AG04450 (cell line): ENCODE data around the gene KCND3. TPM values are rescaled to one million over a fixed set of nuclear protein-coding genes. Genes with fewer than 3 reads are reported as not detected.

Experiments
- CTCF ChIA-PET: fragments of 300-600, 350-600 bp; formaldehyde crosslinking; extraction: SDS; loops from one replicate; lab custom pipeline; 2022; ENCODE audit warnings: antibody characterized with exemption, inconsistent platforms; lab: Charles Lee
- POLR2A ChIA-PET: fragments of 350-600 bp; formaldehyde crosslinking; extraction: SDS; loops from one replicate; lab custom pipeline; 2021; ENCODE audit warnings: antibody characterized with exemption, inconsistent platforms; lab: Yijun Ruan, JAX
- DNase-seq: peaks from one replicate; pipeline ENCODE4 v3.0.0-alpha.2; 2011; ENCODE audit warnings: low read depth, low spot score
- H3K27ac ChIP-seq: one replicate; pipeline ENCODE4 v1.5.1; 2012; ENCODE audit warnings: low read depth, low read length, control low read depth
- H3K27me3 ChIP-seq: one replicate; pipeline ENCODE4 v1.6.0; 2012; ENCODE audit warnings: low read length; ENCODE audit not compliant: control insufficient read depth, insufficient read depth
- H3K4me3 ChIP-seq: 2 replicates; pipeline ENCODE4 v1.5.1; 2011; ENCODE audit warnings: mild to moderate bottlenecking, low read depth, low read length, control low read depth
- H3K9me3 ChIP-seq: 2 replicates; pipeline ENCODE4 v1.5.1; 2012; ENCODE audit warnings: low read length; ENCODE audit not compliant: control insufficient read depth, insufficient read depth
- polyA plus RNA-seq: library from polyadenylated mRNA; depleted of rRNA; stranded (reverse); fragments of >200 nt; gene quantifications from 2 replicates; pipeline ENCODE4 v1.2.3, GENCODE V29; 2011
- TF ChIP-seq, protein P1 (sequence below): IDR thresholded peaks from 2 replicates; pipeline ENCODE4 v1.5.1; 2011; ENCODE audit warnings: low read depth, low read length, control low read depth, inconsistent platforms

KCND3 gene
- polyA plus RNA-seq, 1 experiment = 0.02 TPM

DNA sequence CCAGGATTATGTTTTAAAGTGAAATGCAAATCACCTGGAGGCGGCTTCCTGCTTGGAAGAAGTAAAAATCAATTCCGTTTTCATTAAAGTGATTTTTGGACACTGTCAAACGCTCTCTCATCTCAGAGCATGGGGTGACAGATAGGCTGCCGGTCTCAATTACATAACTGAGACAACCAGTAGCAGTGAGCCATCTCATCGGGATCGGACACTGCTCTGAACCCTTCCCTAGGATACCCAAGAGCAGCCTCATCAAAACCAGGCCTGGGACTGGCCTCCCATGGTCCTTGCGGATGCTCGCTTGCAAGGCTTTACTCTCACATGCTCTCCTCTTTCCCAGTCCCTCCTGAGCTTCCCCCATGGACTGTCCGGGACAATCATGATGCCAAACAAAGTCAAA lies 12.1 kb downstream of the KCND3 start:
- POLR2A ChIA-PET = no interaction called here
- Histone ChIP-seq H3K27ac (no peak overlapping the region), H3K9me3 (peaks cover 6% of the 10 kb centered on the region; the same call in 1 of the 2 replicates), H3K27me3 (no peaks in the 10 kb centered on the region), H3K4me3 (no peak overlapping the region)
- TF ChIP-seq, protein P1, sequence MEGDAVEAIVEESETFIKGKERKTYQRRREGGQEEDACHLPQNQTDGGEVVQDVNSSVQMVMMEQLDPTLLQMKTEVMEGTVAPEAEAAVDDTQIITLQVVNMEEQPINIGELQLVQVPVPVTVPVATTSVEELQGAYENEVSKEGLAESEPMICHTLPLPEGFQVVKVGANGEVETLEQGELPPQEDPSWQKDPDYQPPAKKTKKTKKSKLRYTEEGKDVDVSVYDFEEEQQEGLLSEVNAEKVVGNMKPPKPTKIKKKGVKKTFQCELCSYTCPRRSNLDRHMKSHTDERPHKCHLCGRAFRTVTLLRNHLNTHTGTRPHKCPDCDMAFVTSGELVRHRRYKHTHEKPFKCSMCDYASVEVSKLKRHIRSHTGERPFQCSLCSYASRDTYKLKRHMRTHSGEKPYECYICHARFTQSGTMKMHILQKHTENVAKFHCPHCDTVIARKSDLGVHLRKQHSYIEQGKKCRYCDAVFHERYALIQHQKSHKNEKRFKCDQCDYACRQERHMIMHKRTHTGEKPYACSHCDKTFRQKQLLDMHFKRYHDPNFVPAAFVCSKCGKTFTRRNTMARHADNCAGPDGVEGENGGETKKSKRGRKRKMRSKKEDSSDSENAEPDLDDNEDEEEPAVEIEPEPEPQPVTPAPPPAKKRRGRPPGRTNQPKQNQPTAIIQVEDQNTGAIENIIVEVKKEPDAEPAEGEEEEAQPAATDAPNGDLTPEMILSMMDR = no peak
- DNase-seq = no peak
- CTCF ChIA-PET = no interaction called here

DNA sequence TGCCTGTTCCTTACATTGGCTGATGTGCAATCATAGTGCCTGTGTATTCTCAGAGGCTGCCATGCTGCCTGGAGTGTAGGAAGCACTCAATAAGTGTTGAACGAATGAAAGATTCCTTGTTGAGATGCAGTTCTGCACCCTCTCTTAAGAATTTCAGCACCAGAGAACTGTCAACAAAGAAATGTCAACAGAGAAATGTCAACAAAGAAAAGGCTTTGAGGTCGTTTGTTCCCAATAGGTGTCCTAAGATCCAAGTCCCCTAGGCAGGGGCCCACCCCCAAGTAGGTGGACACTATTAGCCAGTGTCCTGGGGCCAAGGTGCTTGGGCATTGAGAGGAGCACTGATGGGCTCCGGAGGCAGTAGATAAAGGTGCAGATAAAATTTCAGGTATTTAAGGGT lies 12.6 kb downstream of the KCND3 start:
- Histone ChIP-seq H3K4me3 (no peak overlapping the region), H3K9me3 (peaks cover 3% of the 10 kb centered on the region; the same call in 1 of the 2 replicates), H3K27me3 (no peaks in the 10 kb centered on the region), H3K27ac (no peak overlapping the region)
- TF ChIP-seq, protein P1 = no peak
- DNase-seq = no peak
- ChIA-PET POLR2A (no interaction called here), CTCF (no interaction called here)

- H3K4me3 ChIP-seq = no peak overlapping the region
- ChIA-PET CTCF (no interaction called here), POLR2A (no interaction called here)
- no peaks in the 10 kb centered on the region for H3K9me3 ChIP-seq
- H3K27me3 ChIP-seq = no peaks in the 10 kb centered on the region
- TF ChIP-seq, protein P1 = no peak
- DNase-seq = no peak
- H3K27ac ChIP-seq = no peak overlapping the region
Measured at GRCh38 chr1:111976332-111976731, 13.1 kb downstream of the KCND3 start.

DNA sequence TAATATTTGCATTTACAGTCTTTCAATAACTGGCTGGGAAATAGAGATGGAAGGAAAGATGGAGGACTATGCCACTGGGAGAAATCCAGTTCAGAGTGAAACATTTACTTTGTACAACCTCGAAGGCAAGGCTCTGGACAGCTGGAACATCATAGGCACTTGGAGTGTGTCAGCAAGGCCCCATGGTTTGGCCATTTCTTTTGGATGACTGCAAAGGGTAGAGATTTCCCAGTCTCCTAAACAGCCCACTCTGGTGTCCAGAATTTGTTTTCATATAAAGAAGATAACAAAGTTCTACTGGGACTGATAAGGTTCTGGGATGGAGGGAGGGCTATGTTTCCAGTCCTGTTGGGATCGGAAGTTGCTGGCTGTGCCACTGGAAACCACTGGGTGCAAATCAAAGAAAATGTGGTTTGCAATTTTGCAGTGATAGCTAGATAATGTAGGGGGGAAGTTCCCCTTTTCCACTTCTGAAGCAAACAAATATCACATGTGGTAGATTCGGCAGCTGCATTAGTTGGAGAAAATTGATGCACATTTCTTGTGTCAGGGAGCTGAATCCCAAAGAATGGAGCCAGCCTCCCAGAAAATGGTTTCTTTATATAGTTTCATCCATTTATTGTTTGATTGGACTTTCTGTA lies 16.2 kb downstream of the KCND3 start:
- no peaks in the 10 kb centered on the region for H3K27me3 ChIP-seq
- no peaks in the 10 kb centered on the region for H3K9me3 ChIP-seq
- H3K4me3 ChIP-seq = no peak overlapping the region
- POLR2A ChIA-PET = no interaction called here
- TF ChIP-seq, protein P1 = no peak
- no peak overlapping the region for H3K27ac ChIP-seq
- CTCF ChIA-PET = no interaction called here
- DNase-seq = no peak

DNA sequence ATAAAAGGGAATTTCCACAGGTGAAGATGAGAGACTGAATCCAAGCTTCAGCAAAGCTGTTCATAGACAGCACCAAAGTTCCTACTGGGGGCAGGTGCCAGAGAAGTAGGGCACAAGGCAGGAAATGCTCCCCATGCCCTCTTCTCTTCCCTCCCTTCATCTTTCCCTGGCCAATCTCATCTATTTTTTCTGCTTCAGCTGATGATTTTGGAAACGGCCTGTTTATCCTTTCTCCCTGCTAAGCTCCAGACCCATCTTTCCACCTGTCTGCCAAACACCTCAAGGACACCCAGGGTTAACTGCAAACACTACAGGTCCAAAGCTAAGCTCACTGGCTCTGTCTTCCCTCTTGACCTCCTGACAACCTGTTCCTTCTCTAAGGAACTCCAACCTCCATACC lies 18.1 kb downstream of the KCND3 start:
- Histone ChIP-seq H3K27me3 (no peaks in the 10 kb centered on the region), H3K27ac (no peak overlapping the region), H3K4me3 (no peak overlapping the region), H3K9me3 (no peaks in the 10 kb centered on the region)
- POLR2A ChIA-PET = no interaction called here
- no peak for DNase-seq
- TF ChIP-seq, protein P1 = no peak
- CTCF ChIA-PET = no interaction called here
